Esophagus (tissue), 2 donors: ENCODE measurements around the gene PTGIS. TPM values are rescaled to one million over a fixed set of nuclear protein-coding genes. Genes with fewer than 3 reads are reported as not detected.

Experiments used
- H3K27ac ChIP-seq, 2 donors: one replicate each; pipeline ENCODE4 v1.5.1; 2013; ENCODE audit warnings: low read depth in 2 of 2, mild to moderate bottlenecking in 2 of 2, inconsistent platforms in 1 of 2, low read length in 1 of 2, moderate library complexity in 1 of 2
- H3K27me3 ChIP-seq, 2 donors: one replicate each; pipeline ENCODE4 v1.6.1; 2013; ENCODE audit warnings: low read length in 2 of 2, control low read depth in 1 of 2, mild to moderate bottlenecking in 1 of 2; ENCODE audit not compliant: insufficient read depth in 2 of 2, control insufficient read depth in 1 of 2
- H3K36me3 ChIP-seq, 2 donors: one replicate each; pipeline ENCODE4 v1.6.1; 2013; ENCODE audit warnings: low read length in 1 of 2; ENCODE audit not compliant: control insufficient read depth in 2 of 2, insufficient read depth in 2 of 2
- H3K4me1 ChIP-seq, 2 donors: one replicate each; pipeline ENCODE4 v1.6.1; 2013; ENCODE audit warnings: low read length in 1 of 2; ENCODE audit not compliant: control insufficient read depth in 2 of 2, insufficient read depth in 2 of 2
- H3K4me3 ChIP-seq, 2 donors: one replicate each; pipeline ENCODE4 v1.5.1; 2013; ENCODE audit warnings: low read length in 2 of 2, mild to moderate bottlenecking in 2 of 2, low read depth in 1 of 2, moderate library complexity in 1 of 2
- H3K9me3 ChIP-seq, 2 donors: one replicate each; pipeline ENCODE4 v1.6.1; 2013; ENCODE audit warnings: mild to moderate bottlenecking in 2 of 2, low read depth in 1 of 2, low read length in 1 of 2, moderate library complexity in 1 of 2; ENCODE audit not compliant: control insufficient read depth in 2 of 2, insufficient read depth in 1 of 2
- WGBS, 2 donors: extraction: QIAGEN DNeasy Blood & Tissue Kit; methylation state at CpG; one replicate each; pipeline ENCODE4 v1.1.7; 2013; 5-methylcytosine and 5-hydroxymethylcytosine counted together
- polyA plus RNA-seq, 2 donors: library from polyadenylated mRNA; stranded (reverse); fragments of 200-250 nt; gene quantifications; one replicate each; pipeline ENCODE4 v1.2.3, GENCODE V29; 2013
- donor health status: healthy with polysubstance abuse.
- donor health status: Bipolar disorder and iron deficiency.

The PTGIS gene
- polyA plus RNA-seq, 2 donors: 3.5 to 6.1 TPM

- H3K4me3 ChIP-seq: no peak overlapping the region
- H3K4me1 ChIP-seq: no peaks in the 10 kb centered on the region
- H3K27ac ChIP-seq: no peak overlapping the region
- no peaks in the 10 kb centered on the region for H3K36me3 ChIP-seq
- no peaks in the 10 kb centered on the region for H3K27me3 ChIP-seq
- WGBS, 2 donors: 81 to 83% methylated on average over 6 of the region's 6 CpGs
- H3K9me3 ChIP-seq: no peaks in the 10 kb centered on the region
Measured at GRCh38 chr20:49460131-49460530, 107.8 kb downstream of the PTGIS start.

- no peaks in the 10 kb centered on the region for H3K36me3 ChIP-seq
- no peak overlapping the region for H3K4me3 ChIP-seq
- H3K27ac ChIP-seq: no peak overlapping the region
- no peaks in the 10 kb centered on the region for H3K4me1 ChIP-seq
- H3K9me3 ChIP-seq: no peaks in the 10 kb centered on the region
- 77 to 79% methylated on average over 6 of the region's 6 CpGs for WGBS, 2 donors
- H3K27me3 ChIP-seq: no peaks in the 10 kb centered on the region
Measured at GRCh38 chr20:49459684-49460083, 108.3 kb downstream of the PTGIS start.

- no peaks in the 10 kb centered on the region for H3K36me3 ChIP-seq
- H3K4me1 ChIP-seq: no peaks in the 10 kb centered on the region
- no peaks in the 10 kb centered on the region for H3K9me3 ChIP-seq
- no peak overlapping the region for H3K27ac ChIP-seq
- WGBS, 2 donors: 32 to 37% methylated on average over 1 of the region's 1 CpG
- no peaks in the 10 kb centered on the region for H3K27me3 ChIP-seq
- H3K4me3 ChIP-seq: no peak overlapping the region
Measured at GRCh38 chr20:49457444-49457843, 110.5 kb downstream of the PTGIS start.

GRCh38 chr20:49456646-49457045 is 111.3 kb downstream of the PTGIS start:
- no peak overlapping the region for H3K27ac ChIP-seq
- no peaks in the 10 kb centered on the region for H3K36me3 ChIP-seq
- WGBS, 2 donors: 85 to 89% methylated on average over 6 of the region's 6 CpGs
- H3K27me3 ChIP-seq: no peaks in the 10 kb centered on the region
- H3K4me1 ChIP-seq: no peaks in the 10 kb centered on the region
- no peak overlapping the region for H3K4me3 ChIP-seq
- no peaks in the 10 kb centered on the region for H3K9me3 ChIP-seq

- no peaks in the 10 kb centered on the region for H3K9me3 ChIP-seq
- H3K36me3 ChIP-seq: no peaks in the 10 kb centered on the region
- H3K4me3 ChIP-seq: no peak overlapping the region
- no peaks in the 10 kb centered on the region for H3K27me3 ChIP-seq
- H3K4me1 ChIP-seq: no peaks in the 10 kb centered on the region
- no peak overlapping the region for H3K27ac ChIP-seq
- WGBS, 2 donors: 76 to 81% methylated on average over 6 of the region's 6 CpGs
Measured at GRCh38 chr20:49455691-49456090, 112.2 kb downstream of the PTGIS start.

Other genes starting within 250 kb of the PTGIS start
- gene KCNB1, start 85.5 kb downstream of the PTGIS start, polyA plus RNA-seq: under 1 TPM; 0.33 to 0.49 TPM
- 10 to 100 TPM; 17.9 to 28.3 TPM for gene B4GALT5, start 145.7 kb upstream of the PTGIS start, polyA plus RNA-seq
- 10 to 100 TPM; 11.5 to 16.6 TPM for gene SLC9A8, start 244.7 kb upstream of the PTGIS start, polyA plus RNA-seq